NCI-H1105 (cell line): Measurements from ENCODE around the gene NR2C2.
"Not testable (repeated sequence)": the region's sequence is repeated elsewhere in the genome, so short reads cannot be mapped to it uniquely, and the experiment has no call there.

Source experiments
- DNase-seq: peaks from one replicate; lab custom pipeline; 2025; lab: John Stamatoyannopoulos, UW

Gene NR2C2

DNA sequence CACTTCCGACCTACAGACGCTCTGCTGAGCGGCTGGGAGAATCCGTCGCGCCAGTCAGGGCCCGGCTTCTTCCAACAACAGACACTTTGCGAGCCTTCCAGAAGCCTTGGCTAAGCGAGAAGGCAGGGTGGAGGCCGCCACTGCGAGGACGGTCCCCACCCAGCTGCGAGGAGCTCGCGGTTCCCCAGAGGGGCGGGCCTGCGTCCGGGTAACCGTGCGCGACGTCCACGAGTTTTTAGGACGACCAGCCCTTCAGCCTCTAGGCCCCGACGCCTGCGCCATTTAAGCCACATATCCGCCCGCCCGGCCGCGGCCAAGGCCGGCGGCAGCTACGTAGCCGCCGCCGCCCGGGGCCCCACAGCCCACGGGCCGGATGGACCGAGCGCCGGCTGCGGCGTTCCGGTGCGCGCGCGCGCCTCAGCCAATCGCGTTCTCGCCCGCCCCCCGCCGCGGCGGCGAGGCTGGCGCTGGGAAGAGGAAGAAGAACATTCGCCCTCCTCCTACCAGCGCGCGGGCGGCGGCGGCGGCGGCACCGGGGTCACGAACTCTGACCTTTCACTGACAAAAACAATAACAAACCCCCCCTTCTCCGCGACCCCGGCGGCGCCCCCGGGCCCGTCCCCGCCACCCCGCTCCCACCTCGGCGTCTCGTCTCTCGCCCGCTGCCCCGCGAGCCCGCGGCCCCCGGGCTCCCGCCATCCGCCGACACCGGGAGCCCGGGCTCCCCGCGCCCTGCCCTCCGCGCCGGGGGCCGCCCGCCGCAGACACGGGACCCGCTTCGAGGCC is at the start of gene NR2C2:
Gene NR2C2 (plus strand): TSS at position 484 of the 786 bp plus-strand sequence. CDS start 56,332 bp downstream, outside the sequence.
- peak; percentile 56 for DNase-seq

GRCh38 chr3:14898929-14899328 is 48.5 kb upstream of the NR2C2 start:
- no peak for DNase-seq

- peak; percentile 9 for DNase-seq
These were observed 47.3 kb upstream of the NR2C2 start for GRCh38 chr3:14899993-14900618.

GRCh38 chr3:14900881-14901873 is 46.2 kb upstream of the NR2C2 start:
- no peak for DNase-seq

DNA sequence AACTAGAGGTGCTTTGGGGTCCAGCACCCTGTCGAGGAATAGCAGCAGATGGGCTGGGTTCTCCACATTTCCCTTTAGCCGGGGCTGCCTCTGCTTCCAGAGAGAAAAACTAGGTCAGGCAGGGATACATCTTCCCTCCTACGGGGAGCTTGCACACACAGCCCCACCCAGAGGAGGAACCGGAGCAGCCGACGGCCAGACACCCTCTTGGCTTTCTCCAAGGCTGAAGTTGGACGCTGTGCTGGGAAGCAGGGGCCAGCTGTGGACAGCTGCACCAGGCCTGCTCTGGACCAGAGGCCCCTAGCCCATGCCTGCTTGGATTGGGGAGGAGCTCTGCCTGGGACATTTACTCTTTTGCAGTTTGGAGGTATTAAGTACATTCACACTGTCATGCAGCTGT is 44.7 kb upstream of the NR2C2 start:
- DNase-seq: no peak

- DNase-seq: not testable (repeated sequence)
These were observed 43.9 kb upstream of the NR2C2 start for GRCh38 chr3:14903501-14903900.

- no peak for DNase-seq
These were observed 42.2 kb upstream of the NR2C2 start for GRCh38 chr3:14905055-14905657.

DNA sequence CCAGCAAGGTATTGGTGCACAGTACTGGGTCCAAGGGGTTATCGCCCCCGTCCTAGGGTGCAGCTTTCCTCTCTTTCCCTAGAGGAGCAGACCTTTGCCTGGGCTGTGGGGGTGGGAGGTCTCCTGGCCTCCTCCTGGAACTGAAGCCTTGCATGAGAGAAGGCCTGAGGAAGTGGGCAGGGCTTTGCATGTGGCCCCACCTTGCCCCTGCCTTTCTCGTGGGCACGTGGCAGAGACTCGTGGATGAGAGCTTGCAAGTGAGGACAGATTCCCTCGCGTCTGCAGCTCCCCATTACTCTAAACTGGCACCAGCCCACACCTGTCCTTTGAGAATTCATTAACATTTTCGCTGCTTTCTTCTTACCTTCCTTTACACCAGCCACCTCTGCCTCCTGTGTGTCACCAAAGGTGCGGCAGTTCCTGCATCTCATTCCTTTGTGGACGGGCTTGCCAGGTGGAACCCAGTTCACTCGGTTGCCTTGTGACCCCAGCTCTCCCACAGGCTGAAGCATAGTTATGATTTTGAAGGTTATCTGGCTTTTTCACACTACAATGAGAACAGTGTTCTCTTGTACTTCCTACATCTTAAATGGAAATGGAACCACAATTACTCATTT is 40.9 kb upstream of the NR2C2 start:
- DNase-seq: no peak

GRCh38 chr3:14907043-14907966 is 40.1 kb upstream of the NR2C2 start:
- no peak for DNase-seq

DNA sequence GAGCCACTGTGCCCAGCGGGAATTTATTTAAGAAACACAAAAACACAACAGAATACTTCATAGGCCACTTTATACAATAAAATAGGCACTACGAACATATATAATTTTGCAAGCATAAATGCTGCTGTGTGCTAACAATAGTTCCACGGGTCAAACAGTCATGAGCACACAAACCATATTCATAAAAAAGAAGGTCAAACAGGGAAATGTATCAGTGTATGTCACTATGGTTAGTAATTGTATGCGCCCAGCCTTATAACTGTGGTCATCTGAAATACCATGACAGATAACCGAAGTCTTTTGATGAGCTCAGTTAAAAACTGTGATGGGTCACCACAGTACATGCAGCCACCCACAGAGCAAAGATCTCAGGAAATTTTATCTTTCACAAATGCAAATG is 38.1 kb upstream of the NR2C2 start:
- no peak for DNase-seq

DNA sequence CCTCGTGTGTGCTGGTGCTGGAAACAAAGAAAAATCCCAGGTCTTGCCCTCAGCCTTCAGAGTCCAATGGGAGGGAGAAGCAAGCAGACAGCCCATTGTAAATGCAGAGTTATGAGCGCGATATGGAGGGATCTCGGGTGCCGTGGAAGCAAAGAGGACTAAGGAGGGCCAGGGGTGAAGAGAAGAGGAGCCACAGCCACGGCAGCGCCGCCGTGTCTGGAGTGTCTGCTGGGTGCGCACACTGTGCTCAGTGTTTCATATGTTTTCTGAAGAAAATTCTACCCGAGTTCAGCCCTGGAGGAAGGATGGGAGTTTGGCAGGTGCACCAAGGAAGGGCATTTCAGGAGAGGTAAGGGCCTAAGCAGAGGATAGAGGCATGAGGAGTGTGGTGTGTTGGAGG is 35.7 kb upstream of the NR2C2 start:
- DNase-seq: no peak

GRCh38 chr3:14913071-14913925 is 34.1 kb upstream of the NR2C2 start:
- no peak for DNase-seq

- DNase-seq: no peak
These were observed 33.2 kb upstream of the NR2C2 start for GRCh38 chr3:14913926-14914778.

GRCh38 chr3:14914779-14915117 is 32.6 kb upstream of the NR2C2 start:
- DNase-seq: no peak

DNA sequence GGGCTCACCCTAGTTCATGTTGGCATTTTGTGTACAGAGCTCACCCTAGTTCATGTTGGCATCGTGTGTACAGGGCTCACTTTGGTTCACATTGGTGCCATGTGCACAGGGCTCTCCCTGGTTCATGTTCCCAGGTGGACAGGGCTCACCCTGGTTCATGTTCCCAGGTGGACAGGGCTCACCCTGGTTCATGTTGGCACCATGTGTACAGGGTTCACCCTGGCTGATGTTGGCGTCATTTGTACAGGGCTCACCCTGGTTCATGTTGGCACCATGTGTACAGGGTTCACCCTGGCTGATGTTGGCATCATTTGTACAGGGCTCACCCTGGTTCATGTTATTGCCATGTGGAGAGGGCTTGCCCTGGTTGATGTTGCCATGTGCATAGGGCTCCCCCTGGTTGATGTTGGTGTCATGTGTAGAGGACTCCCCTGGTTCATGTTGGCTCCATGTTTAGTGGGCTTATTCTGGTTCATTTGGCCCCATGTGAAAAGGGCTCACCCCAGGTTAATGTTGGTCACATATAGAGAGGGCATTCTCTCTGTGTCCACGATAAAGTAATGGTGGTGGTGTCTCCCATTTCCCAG is 31.7 kb upstream of the NR2C2 start:
- no peak for DNase-seq

GRCh38 chr3:14918356-14918860 is 29.0 kb upstream of the NR2C2 start:
- DNase-seq: no peak

DNA sequence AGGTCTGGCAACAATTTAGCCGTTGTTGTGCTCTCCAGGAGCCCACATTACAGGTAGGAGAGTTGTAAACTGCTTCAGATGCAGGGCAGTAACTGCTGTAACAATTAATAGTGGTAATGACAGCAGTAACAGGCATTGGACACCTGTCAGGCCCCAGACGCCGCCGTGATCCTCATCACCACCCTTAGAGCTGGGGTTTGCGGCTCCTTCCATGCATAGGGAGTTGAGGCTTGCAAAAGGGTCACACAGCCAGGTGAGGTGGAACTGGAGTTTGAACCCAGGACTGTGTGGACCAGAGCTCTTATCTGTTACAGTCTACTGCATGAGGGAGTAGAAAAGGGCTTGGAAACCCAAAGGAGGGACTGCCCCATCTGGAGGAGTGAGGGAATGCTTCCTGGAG is 26.8 kb upstream of the NR2C2 start:
- no peak for DNase-seq

- DNase-seq: peak; percentile 53
These were observed 26.3 kb upstream of the NR2C2 start for GRCh38 chr3:14921034-14921616.
